Thyroid gland (tissue), 4 donors: Measurements from ENCODE around the gene F8. TPM values are rescaled to one million over a fixed set of nuclear protein-coding genes. Genes with fewer than 3 reads are reported as not detected.
A peak's percentile ranks its signal among the peaks of the same experiment; 100 is the strongest.

Source experiments
- DNase-seq, 2 donors: peaks; one replicate each; pipeline ENCODE4 v3.0.0-alpha.2; 2019
- H3K27ac ChIP-seq, 3 donors: fragments of 200-600 bp; sonication (generic); 1 replicate in 2 of 3; 2 replicates in 1 of 3; pipeline ENCODE4 v1.5.1; 2016 to 2019; ENCODE audit warnings: mild to moderate bottlenecking in 1 of 3, moderate library complexity in 1 of 3
- H3K27me3 ChIP-seq: fragments of 200-600 bp; sonication (generic); one replicate; pipeline ENCODE4 v1.5.1; 2019
- H3K36me3 ChIP-seq, 2 donors: fragments of 200-600 bp; sonication (generic); one replicate each; pipeline ENCODE4 v1.5.1; 2016 to 2019
- H3K4me1 ChIP-seq, 2 donors: fragments of 200-600 bp; sonication (generic); one replicate each; pipeline ENCODE4 v1.5.1; 2017 to 2019
- H3K4me3 ChIP-seq, 3 donors: fragments of 200-600 bp; sonication (generic); replicated peaks in 1 of 3; 1 replicate in 2 of 3; 2 replicates in 1 of 3; pipeline ENCODE4 v1.5.1; 2016; ENCODE audit warnings: mild to moderate bottlenecking in 1 of 3
- H3K9me3 ChIP-seq: fragments of 200-600 bp; sonication (generic); one replicate; pipeline ENCODE4 v1.5.1; 2017
- CTCF ChIP-seq, 6 experiments: fragments of 200-600 bp in 3 of 6; fragments of 450-650 bp in 3 of 6; sonication (generic) in 3 of 6; IDR thresholded peaks; one replicate each; pipeline ENCODE4 v1.5.1; 2016 to 2019; ENCODE audit warnings: antibody characterized with exemption in 6 of 6, mild to moderate bottlenecking in 2 of 6, inconsistent platforms in 1 of 6, moderate library complexity in 1 of 6
- POLR2A ChIP-seq, 2 donors: fragments of 450-650 bp; IDR thresholded peaks; one replicate each; pipeline ENCODE4 v1.6.1; 2017; ENCODE audit warnings: antibody characterized with exemption in 2 of 2, mild to moderate bottlenecking in 2 of 2, moderate library complexity in 1 of 2
- WGBS, 2 donors: methylation state at CpG; one replicate each; pipeline ENCODE4 v1.1.5; 2017; 5-methylcytosine and 5-hydroxymethylcytosine counted together
- intact Hi-C: fragments of 100-400 bp; cut with DNase I; formaldehyde crosslinking; loops from one replicate; pipeline ENCODE4 v1.15.1; 2023
- total RNA-seq, 4 donors: library from RNA; depleted of rRNA; stranded (reverse); fragments of >200 nt; gene quantifications; one replicate each; pipeline ENCODE4 v1.2.3, GENCODE V29; 2016

Gene F8
- total RNA-seq, 4 donors from 2014 or later, result 17.3 to 43.1 (median 29.3) TPM

GRCh38 chrX:154802947-154803346 is 219.6 kb downstream of the F8 start:
- Histone ChIP-seq H3K27me3 (no peaks in the 10 kb centered on the region), H3K36me3 (no peaks in the 10 kb centered on the region), H3K9me3 (no peaks in the 10 kb centered on the region), H3K4me3 (no peak overlapping the region), H3K4me1 (peaks cover 15 to 18% of the 10 kb centered on the region in 2 donors), H3K27ac (peak overlapping the region in 2 of 3 donors; percentile 4 to 24)
- WGBS, 2 donors, result 90 to 94% methylated on average over 2 of the region's 2 CpGs
- intact Hi-C loops, result no loop called here
- no peak for TF ChIP-seq POLR2A (IDR thresholded peaks at IDR 0.05)
- TF ChIP-seq CTCF (IDR thresholded peaks at IDR 0.05), result no peak
- no peak for DNase-seq

- no peak overlapping the region for H3K4me3 ChIP-seq
- no peaks in the 10 kb centered on the region for H3K36me3 ChIP-seq
- H3K27me3 ChIP-seq, result no peaks in the 10 kb centered on the region
- TF ChIP-seq POLR2A (IDR thresholded peaks at IDR 0.05), result no peak
- TF ChIP-seq CTCF (IDR thresholded peaks at IDR 0.05), result no peak
- no peaks in the 10 kb centered on the region for H3K9me3 ChIP-seq
- peak in 1 of 2 donors; percentile 10 for DNase-seq
- WGBS, 2 donors, result 61 to 65% methylated on average over 8 of the region's 8 CpGs
- intact Hi-C loops, result no loop called here
- H3K27ac ChIP-seq, result peak overlapping the region in 2 of 3 donors; percentile 39 to 48
- H3K4me1 ChIP-seq, result peaks cover 15 to 18% of the 10 kb centered on the region in 2 donors
These were observed 221.9 kb downstream of the F8 start for GRCh38 chrX:154800478-154801210.

DNA sequence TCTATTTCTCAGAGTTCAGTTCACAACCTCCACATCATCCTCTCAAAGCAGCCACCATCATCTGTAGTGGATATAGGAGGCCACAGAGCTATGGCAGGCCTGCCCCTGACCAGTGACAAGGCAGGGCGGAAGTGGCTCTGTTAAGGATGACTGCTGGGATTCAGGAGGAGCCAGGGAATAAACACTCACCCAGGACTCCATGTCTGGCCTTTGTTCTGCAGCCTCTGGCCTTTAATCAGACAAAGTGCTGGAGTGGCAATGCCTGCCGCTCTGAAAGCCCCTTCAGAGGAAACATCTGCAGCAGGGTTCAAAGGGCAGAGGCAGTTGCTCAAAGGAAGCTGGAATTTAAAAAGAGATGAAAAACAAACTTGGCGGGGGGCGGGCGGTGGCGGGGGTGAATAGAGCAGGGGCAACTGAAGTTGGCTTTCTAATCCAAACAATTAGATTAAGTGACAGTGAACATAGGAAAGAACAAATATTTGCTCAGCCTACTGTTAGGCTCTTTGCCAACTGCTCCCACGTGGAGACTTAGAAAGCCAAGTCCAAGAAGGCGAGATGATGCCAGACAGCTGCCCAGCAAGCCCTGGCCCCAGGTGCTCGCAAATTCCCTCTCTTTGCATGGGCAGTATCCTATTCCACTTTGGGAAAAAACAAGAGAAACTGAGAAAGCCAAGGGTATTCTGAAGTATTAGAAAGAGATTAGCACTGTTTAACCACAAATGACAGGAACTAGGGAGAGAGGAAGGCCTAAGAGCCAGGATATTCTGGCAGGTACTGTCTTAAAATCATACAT is 222.8 kb downstream of the F8 start:
- TF ChIP-seq POLR2A (IDR thresholded peaks at IDR 0.05) (no peak), CTCF (IDR thresholded peaks at IDR 0.05) (no peak)
- H3K27me3 ChIP-seq, result no peaks in the 10 kb centered on the region
- intact Hi-C loops, result no loop called here
- no peaks in the 10 kb centered on the region for H3K9me3 ChIP-seq
- H3K27ac ChIP-seq, result peak overlapping the region; percentile 15 to 48 (median 39)
- no peaks in the 10 kb centered on the region for H3K36me3 ChIP-seq
- no peak overlapping the region for H3K4me3 ChIP-seq
- peak; percentile 64 to 67 for DNase-seq
- WGBS, 2 donors, result 28 to 37% methylated on average over 9 of the region's 9 CpGs
- peaks cover 15 to 18% of the 10 kb centered on the region in 2 donors for H3K4me1 ChIP-seq

DNA sequence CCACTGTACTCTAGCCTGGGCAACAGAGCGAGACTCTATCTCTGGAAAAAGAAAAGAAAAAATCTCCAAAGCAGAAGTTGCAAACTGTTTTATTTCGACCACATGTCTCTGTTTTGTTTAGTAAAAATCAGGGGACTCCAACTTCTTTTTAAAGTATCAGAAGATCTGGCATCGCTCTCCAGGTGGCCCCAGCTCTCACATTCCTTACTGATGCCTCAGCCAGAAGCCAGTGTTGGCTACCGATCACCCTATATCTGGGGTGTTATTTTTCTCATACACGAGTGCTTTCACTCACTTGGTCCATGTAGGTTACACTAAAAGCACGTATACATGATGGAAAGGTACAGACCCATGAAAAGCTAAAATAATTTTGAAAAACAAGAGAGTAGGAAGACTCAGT is 225.5 kb downstream of the F8 start:
- DNase-seq, result no peak
- WGBS, 2 donors, result 60 to 83% methylated on average over 6 of the region's 6 CpGs
- H3K9me3 ChIP-seq, result no peaks in the 10 kb centered on the region
- no peak overlapping the region for H3K4me3 ChIP-seq
- intact Hi-C loops, result no loop called here
- no peak for TF ChIP-seq POLR2A (IDR thresholded peaks at IDR 0.05)
- no peak for TF ChIP-seq CTCF (IDR thresholded peaks at IDR 0.05)
- H3K27me3 ChIP-seq, result no peaks in the 10 kb centered on the region
- H3K36me3 ChIP-seq, result no peaks in the 10 kb centered on the region
- no peak overlapping the region for H3K27ac ChIP-seq
- H3K4me1 ChIP-seq, result peaks cover 13 to 15% of the 10 kb centered on the region in 2 donors

DNA sequence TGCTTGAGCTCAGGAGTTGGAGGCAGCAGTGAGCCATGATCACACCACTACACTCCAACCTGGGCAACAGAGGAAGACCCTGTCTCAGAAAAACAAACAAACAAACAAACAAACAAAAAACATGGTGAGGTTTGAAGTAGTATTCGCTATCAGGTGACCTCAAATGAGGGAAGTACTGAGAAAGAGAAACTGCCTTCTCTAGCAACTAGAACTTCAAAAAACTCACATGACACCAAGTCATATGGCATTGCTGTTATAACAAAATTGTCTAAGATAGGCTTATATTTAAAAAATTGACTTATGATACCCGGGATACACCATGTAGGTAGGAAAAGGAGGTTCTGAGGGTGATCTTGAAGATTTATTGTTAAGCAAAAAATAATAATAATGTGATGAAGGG is 227.5 kb downstream of the F8 start:
- Histone ChIP-seq H3K27ac (no peak overlapping the region), H3K9me3 (no peaks in the 10 kb centered on the region), H3K4me3 (no peak overlapping the region), H3K4me1 (peaks cover 5 to 7% of the 10 kb centered on the region in 2 donors), H3K27me3 (no peaks in the 10 kb centered on the region), H3K36me3 (no peaks in the 10 kb centered on the region)
- intact Hi-C loops, result no loop called here
- no peak for DNase-seq
- WGBS, 2 donors, result 90 to 95% methylated on average over 2 of the region's 2 CpGs
- no peak for TF ChIP-seq POLR2A (IDR thresholded peaks at IDR 0.05)
- TF ChIP-seq CTCF (IDR thresholded peaks at IDR 0.05), result no peak
